Choroid plexus epithelial cell (primary cell): ENCODE measurements around the gene RAG1.
A peak's percentile ranks its signal among the peaks of the same experiment; 100 is the strongest.
"Not testable (repeated sequence)": the region's sequence is repeated elsewhere in the genome, so short reads cannot be mapped to it uniquely, and the experiment has no call there.

ENCODE experiments used
- DNase-seq: peaks from one replicate; pipeline ENCODE4 v3.0.0-alpha.2; 2010; ENCODE audit warnings: low read depth
- H3K4me3 ChIP-seq: 2 replicates; pipeline ENCODE4 v1.5.1; 2011; ENCODE audit warnings: low read depth, mild to moderate bottlenecking, control low read depth, low read length, moderate library complexity
- TF ChIP-seq, protein P1 (sequence below): conservative IDR thresholded peaks from 2 replicates; pipeline ENCODE4 v1.5.1; 2011; ENCODE audit warnings: low read depth, mild to moderate bottlenecking, control low read depth, inconsistent platforms, low read length, moderate library complexity

Gene RAG1

DNA sequence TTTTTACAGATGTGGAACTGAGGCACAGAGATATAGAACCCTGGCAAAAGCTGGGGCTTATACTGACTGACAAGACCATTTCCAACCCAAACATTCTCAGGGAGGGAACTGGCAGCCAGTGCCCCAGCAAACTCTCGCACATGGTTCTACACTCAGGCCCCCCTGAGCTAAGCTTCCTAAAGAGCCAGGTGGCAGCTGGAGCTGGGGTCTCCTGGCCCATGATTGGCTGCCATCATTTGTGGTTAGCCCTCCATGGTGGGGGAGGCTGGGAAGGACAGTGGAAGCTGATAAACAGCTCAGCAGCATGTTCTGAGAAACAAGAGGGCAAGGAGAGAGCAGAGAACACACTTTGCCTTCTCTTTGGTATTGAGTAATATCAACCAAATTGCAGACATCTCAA is at the start of gene RAG1:
RAG1 (plus strand) TSS at position 314 of the 400 bp plus-strand sequence. CDS start 5,298 bp downstream, outside the sequence.
- TF ChIP-seq, protein P1, sequence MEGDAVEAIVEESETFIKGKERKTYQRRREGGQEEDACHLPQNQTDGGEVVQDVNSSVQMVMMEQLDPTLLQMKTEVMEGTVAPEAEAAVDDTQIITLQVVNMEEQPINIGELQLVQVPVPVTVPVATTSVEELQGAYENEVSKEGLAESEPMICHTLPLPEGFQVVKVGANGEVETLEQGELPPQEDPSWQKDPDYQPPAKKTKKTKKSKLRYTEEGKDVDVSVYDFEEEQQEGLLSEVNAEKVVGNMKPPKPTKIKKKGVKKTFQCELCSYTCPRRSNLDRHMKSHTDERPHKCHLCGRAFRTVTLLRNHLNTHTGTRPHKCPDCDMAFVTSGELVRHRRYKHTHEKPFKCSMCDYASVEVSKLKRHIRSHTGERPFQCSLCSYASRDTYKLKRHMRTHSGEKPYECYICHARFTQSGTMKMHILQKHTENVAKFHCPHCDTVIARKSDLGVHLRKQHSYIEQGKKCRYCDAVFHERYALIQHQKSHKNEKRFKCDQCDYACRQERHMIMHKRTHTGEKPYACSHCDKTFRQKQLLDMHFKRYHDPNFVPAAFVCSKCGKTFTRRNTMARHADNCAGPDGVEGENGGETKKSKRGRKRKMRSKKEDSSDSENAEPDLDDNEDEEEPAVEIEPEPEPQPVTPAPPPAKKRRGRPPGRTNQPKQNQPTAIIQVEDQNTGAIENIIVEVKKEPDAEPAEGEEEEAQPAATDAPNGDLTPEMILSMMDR = no peak
- H3K4me3 ChIP-seq = no peak within 1 kb of the TSS
- DNase-seq = no peak

GRCh38 chr11:36530840-36531239 is 37.0 kb upstream of the RAG1 start:
- TF ChIP-seq, protein P1 = no peak
- DNase-seq = no peak
- H3K4me3 ChIP-seq = no peak overlapping the region

DNA sequence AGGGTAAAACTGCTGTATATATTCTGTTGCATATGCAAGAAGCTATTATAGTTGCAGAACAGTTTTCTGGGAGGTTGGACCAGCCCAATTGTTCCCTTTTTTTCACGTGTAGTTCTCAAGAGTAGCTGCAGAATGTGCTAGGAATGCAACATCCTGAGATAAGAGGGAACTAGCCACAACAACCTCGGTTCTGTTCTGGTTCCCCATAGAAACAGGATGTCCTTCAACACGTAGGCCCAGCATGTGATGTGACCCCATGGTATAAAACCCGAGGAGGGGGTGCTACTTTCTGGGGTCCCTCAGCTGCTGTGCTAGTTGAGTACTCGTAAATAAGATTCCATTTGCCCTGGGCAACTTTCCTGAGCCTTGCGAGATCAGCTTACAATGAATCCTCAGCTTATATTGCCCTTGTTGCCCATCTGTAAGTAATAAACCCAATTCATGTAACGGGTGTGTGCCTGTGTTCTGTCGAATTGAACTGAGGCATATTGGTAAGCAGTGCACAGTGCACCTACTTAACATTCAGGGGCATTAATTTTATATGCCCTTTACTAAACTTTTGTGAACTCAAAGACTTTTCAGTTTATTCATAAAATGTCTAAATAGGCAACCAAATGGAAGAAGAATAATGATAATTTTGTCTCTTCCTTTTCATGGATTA is 34.7 kb upstream of the RAG1 start:
- no peak overlapping the region for H3K4me3 ChIP-seq
- DNase-seq = peak; percentile 68
- TF ChIP-seq, protein P1 = no peak

DNA sequence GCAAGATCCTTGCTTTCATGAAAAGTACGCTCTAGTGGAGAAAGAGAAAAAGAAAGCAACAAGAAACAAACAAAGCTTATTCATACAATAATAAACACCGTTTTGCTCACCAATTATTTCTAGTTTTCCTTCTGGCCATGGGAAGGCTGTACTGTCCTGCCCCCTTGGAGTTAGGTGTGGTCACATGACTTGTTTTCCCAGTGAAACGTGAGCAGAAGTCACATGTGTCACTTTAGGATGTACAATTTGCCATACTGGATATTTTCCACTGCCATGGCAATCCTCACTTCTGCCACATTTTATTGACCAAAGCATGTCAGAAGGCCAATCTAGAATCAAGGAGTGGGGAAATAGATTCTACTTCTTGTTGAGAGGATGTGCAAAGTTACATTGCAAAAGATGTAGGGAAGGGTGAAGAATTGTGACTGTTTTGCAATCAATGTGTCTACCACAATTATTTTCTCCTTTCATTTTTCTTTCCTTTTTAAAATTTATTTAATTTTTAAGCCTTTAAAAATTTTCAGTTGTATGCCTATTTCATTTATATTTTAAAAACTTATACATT is 33.4 kb upstream of the RAG1 start:
- H3K4me3 ChIP-seq = no peak overlapping the region
- DNase-seq = no peak
- TF ChIP-seq, protein P1 = no peak

- H3K4me3 ChIP-seq = no peak overlapping the region
- TF ChIP-seq, protein P1 = peak; percentile 67
- peak; percentile 78 for DNase-seq
Observed at GRCh38 chr11:36540998-36541397, 26.8 kb upstream of the RAG1 start.

DNA sequence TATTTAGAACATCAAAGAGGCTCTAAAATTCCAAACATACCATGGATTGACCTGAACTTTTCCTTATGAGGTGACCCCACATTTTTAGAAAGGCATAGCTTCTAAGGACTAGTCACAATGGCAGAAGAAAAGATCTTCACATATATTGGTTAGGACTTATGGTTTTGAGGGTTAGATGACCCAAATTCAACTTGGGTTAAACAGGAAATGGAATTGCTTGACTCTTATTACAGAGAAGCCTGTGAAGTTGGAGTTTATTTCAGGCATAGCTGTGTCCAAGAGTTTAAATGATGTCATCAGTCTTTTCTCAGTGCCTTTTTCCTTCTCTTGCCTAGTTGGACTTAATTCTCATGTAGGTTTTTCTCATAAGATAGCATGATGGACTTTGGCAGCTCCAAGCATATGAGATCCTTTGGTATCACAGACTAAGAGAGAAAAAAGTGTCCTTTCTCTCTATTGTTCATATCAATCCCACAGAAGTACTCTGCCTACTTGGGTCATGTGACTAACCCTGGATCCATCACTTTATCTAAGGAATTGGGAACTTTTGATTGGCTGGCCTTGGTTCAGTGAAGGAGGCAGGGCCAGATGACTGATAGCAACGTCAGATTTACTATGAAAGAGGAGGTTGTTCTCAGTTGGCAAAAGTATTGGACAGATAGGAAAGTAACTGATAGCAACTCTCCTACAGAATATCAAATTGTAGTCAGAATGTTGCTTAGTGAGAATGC is 17.3 kb upstream of the RAG1 start:
- TF ChIP-seq, protein P1 = no peak
- no peak overlapping the region for H3K4me3 ChIP-seq
- DNase-seq = no peak

GRCh38 chr11:36557390-36557789 is 10.4 kb upstream of the RAG1 start:
- DNase-seq, H3K4me3 ChIP-seq: not testable (repeated sequence)
